ENCODE measurements around the gene ARF6.
"Not testable (repeated sequence)": the region's sequence is repeated elsewhere in the genome, so short reads cannot be mapped to it uniquely, and the experiment has no call there.

GRCh38 chr14:49902679-49903246 lies 9.9 kb downstream of the ARF6 start:
- not testable (repeated sequence) for TF ChIP-seq ZNF175 (tag by site-specific recombination; IDR thresholded peaks at IDR 0.05); TRIM28 (IDR thresholded peaks at IDR 0.05; ENCODE audit: borderline replicate concordance, low read length); ZNF157 (tag by site-specific recombination; IDR thresholded peaks at IDR 0.05); ZNF23 (tag by site-specific recombination; IDR thresholded peaks at IDR 0.05; ENCODE audit: borderline replicate concordance); CTCF (tag by site-specific recombination; IDR thresholded peaks at IDR 0.05); ZNF138 (tag by site-specific recombination; IDR thresholded peaks at IDR 0.05; ENCODE audit: borderline replicate concordance); HOXA7 (CRISPR knock-in tag; IDR thresholded peaks at IDR 0.05; ENCODE audit: borderline replicate concordance); RBAK (tag by site-specific recombination; IDR thresholded peaks at IDR 0.05); YY1 (tag by site-specific recombination; IDR thresholded peaks at IDR 0.05); ZNF274 (IDR thresholded peaks at IDR 0.05; ENCODE audit: low read length); ZNF274 (tag by site-specific recombination; IDR thresholded peaks at IDR 0.05; ENCODE audit: borderline replicate concordance); ZNF398 (tag by site-specific recombination; IDR thresholded peaks at IDR 0.05); ZNF146 (tag by site-specific recombination; IDR thresholded peaks at IDR 0.05); ZNF610 (tag by site-specific recombination; IDR thresholded peaks at IDR 0.05; ENCODE audit: borderline replicate concordance)
- TF ChIP-seq, protein P1, sequence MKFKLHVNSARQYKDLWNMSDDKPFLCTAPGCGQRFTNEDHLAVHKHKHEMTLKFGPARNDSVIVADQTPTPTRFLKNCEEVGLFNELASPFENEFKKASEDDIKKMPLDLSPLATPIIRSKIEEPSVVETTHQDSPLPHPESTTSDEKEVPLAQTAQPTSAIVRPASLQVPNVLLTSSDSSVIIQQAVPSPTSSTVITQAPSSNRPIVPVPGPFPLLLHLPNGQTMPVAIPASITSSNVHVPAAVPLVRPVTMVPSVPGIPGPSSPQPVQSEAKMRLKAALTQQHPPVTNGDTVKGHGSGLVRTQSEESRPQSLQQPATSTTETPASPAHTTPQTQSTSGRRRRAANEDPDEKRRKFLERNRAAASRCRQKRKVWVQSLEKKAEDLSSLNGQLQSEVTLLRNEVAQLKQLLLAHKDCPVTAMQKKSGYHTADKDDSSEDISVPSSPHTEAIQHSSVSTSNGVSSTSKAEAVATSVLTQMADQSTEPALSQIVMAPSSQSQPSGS (tag by site-specific recombination; IDR thresholded peaks at IDR 0.05; ENCODE audit: low read depth) = not testable (repeated sequence)
